ENCODE data around the gene ERO1A. TPM values are rescaled to one million over a fixed set of nuclear protein-coding genes. Genes with fewer than 3 reads are reported as not detected.

Gene ERO1A
- total and polyA plus RNA-seq, 9 of the 15 experiments (the other 6 are each of a cell fraction or from before 2014, with no cell fraction given) = 11.0 to 46.2 (median 27.6) TPM

- TF ChIP-seq HDAC1 (IDR thresholded peaks at IDR 0.05) (no peak), CXXC5 (CRISPR knock-in tag; IDR thresholded peaks at IDR 0.05) (peak; percentile 59), POLR2AphosphoS5 (IDR thresholded peaks at IDR 0.05; ENCODE audit: control insufficient read depth, insufficient read depth, low read depth, low read length) (no peak), HNRNPK (IDR thresholded peaks at IDR 0.05; ENCODE audit: low read depth, low read length, poor library complexity, severe bottlenecking) (no peak), CBX2 (IDR thresholded peaks at IDR 0.05; ENCODE audit: insufficient read depth, low read length, poor library complexity, severe bottlenecking) (no peak), TCFL5 (CRISPR knock-in tag; conservative IDR thresholded peaks at IDR 0.05) (no peak), ZNF699 (CRISPR knock-in tag; IDR thresholded peaks at IDR 0.05; ENCODE audit: insufficient replicate concordance) (no peak), ID3 (CRISPR knock-in tag; IDR thresholded peaks at IDR 0.05) (no peak), ID3 (tag; IDR thresholded peaks at IDR 0.05) (no peak), MTF1 (CRISPR knock-in tag; IDR thresholded peaks at IDR 0.05; ENCODE audit: borderline replicate concordance) (no peak), STAT5B (CRISPR knock-in tag; IDR thresholded peaks at IDR 0.05) (no peak), CREB1 (IDR thresholded peaks at IDR 0.05) (no peak), CREB1 (CRISPR knock-in tag; IDR thresholded peaks at IDR 0.05) (no peak), CHD2 (IDR thresholded peaks at IDR 0.05; ENCODE audit: low read depth, low read length) (no peak), HEY1 (CRISPR knock-in tag; IDR thresholded peaks at IDR 0.05; ENCODE audit: borderline replicate concordance) (no peak), ZNF239 (CRISPR knock-in tag; IDR thresholded peaks at IDR 0.05) (no peak), SREBF2 (CRISPR knock-in tag; IDR thresholded peaks at IDR 0.05) (no peak), CBX8 (IDR thresholded peaks at IDR 0.05; ENCODE audit: borderline replicate concordance, extremely low read depth, low read depth, low read length, poor library complexity, severe bottlenecking) (no peak), CREM (IDR thresholded peaks at IDR 0.05; ENCODE audit: low read depth) (peak; percentile 4; the same call in 1 of the 2 replicates), SMARCA4 (IDR thresholded peaks at IDR 0.05) (no peak), SP2 (IDR thresholded peaks at IDR 0.05; ENCODE audit: extremely low read depth, low read depth, low read length, poor library complexity, severe bottlenecking) (no peak), ZC3H11A (IDR thresholded peaks at IDR 0.05; ENCODE audit: low read depth, low read length) (no peak), TEAD4 (IDR thresholded peaks at IDR 0.05; ENCODE audit: low read length) (no peak), TEAD4 (CRISPR knock-in tag; IDR thresholded peaks at IDR 0.05; ENCODE audit: borderline replicate concordance) (no peak), BRF1 (IDR thresholded peaks at IDR 0.05; ENCODE audit: borderline replicate concordance, extremely low read depth, insufficient read length) (no peak)
- TF ChIP-seq, protein P1, sequence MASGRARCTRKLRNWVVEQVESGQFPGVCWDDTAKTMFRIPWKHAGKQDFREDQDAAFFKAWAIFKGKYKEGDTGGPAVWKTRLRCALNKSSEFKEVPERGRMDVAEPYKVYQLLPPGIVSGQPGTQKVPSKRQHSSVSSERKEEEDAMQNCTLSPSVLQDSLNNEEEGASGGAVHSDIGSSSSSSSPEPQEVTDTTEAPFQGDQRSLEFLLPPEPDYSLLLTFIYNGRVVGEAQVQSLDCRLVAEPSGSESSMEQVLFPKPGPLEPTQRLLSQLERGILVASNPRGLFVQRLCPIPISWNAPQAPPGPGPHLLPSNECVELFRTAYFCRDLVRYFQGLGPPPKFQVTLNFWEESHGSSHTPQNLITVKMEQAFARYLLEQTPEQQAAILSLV (tag; IDR thresholded peaks at IDR 0.05) = no peak
Observed at GRCh38 chr14:52695481-52696091, at the start of gene ERO1A (continued).

Data from K562 (cell line).